ENCODE results near the gene PHLPP1.
A peak's percentile ranks its signal among the peaks of the same experiment; 100 is the strongest.

PHLPP1 gene

DNA sequence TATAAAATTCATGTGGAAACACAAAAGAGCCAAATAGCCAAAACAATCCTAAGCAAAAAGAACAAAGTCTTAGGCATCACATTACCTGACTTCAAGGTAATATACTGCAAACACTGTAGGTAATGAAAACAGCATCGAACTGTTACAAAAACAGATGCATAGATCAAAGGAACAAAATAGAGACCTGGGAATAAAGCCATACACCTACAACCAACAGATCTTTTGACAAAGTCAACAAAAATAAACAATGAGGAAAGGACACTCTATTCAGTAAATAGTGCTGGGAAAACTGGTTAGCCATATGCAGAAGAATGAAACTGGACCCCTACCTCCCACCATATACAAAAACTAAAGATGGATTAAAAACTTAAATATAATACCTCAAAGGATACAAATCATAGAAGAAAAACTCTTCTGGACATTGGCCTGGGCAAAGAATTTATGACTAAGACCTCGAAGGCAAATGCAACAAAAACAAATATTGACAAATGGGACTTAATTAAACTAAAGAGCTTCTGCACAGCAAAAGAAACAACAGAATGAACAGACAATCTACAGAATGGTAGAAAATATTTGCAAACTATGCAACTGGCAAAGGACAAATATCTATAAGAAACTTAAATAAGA, 218.0 kb downstream of the PHLPP1 start:
- H3K4me1 ChIP-seq (ENCODE audit: control insufficient read depth in 1 of 2, insufficient read depth in 1 of 2, low read depth in 1 of 2, low read length in 1 of 2): peaks cover 16 to 19% of the 10 kb centered on the region in 2 experiments
- no peak for TF ChIP-seq CTCF (IDR thresholded peaks at IDR 0.05)

GRCh38 chr18:62935994-62936393, 220.7 kb downstream of the PHLPP1 start:
- H3K4me1 ChIP-seq (ENCODE audit: control insufficient read depth in 1 of 2, insufficient read depth in 1 of 2, low read depth in 1 of 2, low read length in 1 of 2): peaks cover 42% of the 10 kb centered on the region in 2 experiments
- no peak overlapping the region for H3K27ac ChIP-seq
- H3K27me3 ChIP-seq: no peaks in the 10 kb centered on the region
- H3K36me3 ChIP-seq: no peaks in the 10 kb centered on the region
- H3K9me3 ChIP-seq: no peaks in the 10 kb centered on the region
- TF ChIP-seq CTCF (IDR thresholded peaks at IDR 0.05): no peak
- no peak overlapping the region for H3K4me3 ChIP-seq (ENCODE audit: low read depth in 1 of 2, low read length in 1 of 2)

More for the DNA sequence above, 218.0 kb downstream of the PHLPP1 start:
- no peaks in the 10 kb centered on the region for H3K27me3 ChIP-seq
- no peaks in the 10 kb centered on the region for H3K9me3 ChIP-seq
- no peaks in the 10 kb centered on the region for H3K36me3 ChIP-seq
- H3K4me3 ChIP-seq (ENCODE audit: low read depth in 1 of 2, low read length in 1 of 2): no peak overlapping the region
- no peak overlapping the region for H3K27ac ChIP-seq

DNA sequence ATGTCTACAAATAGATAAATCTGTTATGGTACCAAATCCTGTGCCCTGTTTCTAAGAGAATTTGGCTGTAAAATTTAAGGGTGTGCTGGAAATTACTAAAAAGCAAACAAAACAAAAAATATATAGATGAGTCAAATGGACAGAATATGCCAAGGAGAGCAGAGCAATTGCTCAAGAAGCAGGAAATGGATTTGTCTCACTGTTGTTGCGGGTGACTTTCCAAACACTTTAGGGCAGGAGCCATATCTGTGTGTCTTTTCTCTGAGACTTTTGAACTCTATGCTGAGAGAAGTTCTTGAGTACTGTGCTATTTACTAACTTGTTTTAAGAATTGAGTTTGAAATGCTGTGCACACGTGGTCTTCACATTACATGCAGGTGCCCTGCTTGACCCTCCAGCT, 221.7 kb downstream of the PHLPP1 start:
- no peak for TF ChIP-seq CTCF (IDR thresholded peaks at IDR 0.05)
- Histone ChIP-seq H3K4me1 (ENCODE audit: control insufficient read depth in 1 of 2, insufficient read depth in 1 of 2, low read depth in 1 of 2, low read length in 1 of 2) (peaks cover 52 to 53% of the 10 kb centered on the region in 2 experiments), H3K27ac (peak overlapping the region; percentile 87), H3K9me3 (no peaks in the 10 kb centered on the region), H3K4me3 (ENCODE audit: low read depth in 1 of 2, low read length in 1 of 2) (no peak overlapping the region), H3K36me3 (no peaks in the 10 kb centered on the region), H3K27me3 (no peaks in the 10 kb centered on the region)

- Histone ChIP-seq H3K36me3 (no peaks in the 10 kb centered on the region), H3K27me3 (no peaks in the 10 kb centered on the region), H3K4me3 (ENCODE audit: low read depth in 1 of 2, low read length in 1 of 2) (no peak overlapping the region), H3K9me3 (no peaks in the 10 kb centered on the region), H3K4me1 (ENCODE audit: control insufficient read depth in 1 of 2, insufficient read depth in 1 of 2, low read depth in 1 of 2, low read length in 1 of 2) (peaks cover 59 to 62% of the 10 kb centered on the region in 2 experiments), H3K27ac (peak overlapping the region; percentile 87)
- TF ChIP-seq CTCF (IDR thresholded peaks at IDR 0.05): no peak
These were observed 222.7 kb downstream of the PHLPP1 start for GRCh38 chr18:62938006-62938405.

DNA sequence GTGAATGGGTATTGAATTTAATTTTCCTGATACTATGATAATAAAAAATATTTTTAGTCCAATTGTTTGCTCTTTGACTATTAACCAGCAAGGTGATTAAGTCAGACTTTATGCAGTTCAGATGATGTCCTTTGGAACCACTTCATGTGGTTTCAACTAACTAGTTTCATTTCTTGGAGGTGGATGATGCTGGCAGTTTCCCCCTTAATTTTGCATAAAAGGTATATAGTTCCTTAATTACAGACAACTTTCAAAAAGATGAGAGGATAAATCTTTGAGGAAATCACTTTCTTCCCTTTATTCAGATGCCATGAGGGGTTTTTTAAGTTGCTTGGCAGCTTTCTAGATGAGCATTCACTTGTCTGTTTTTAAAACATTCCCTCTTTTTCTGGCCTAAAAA, 223.1 kb downstream of the PHLPP1 start:
- no peak for TF ChIP-seq CTCF (IDR thresholded peaks at IDR 0.05)
- H3K27me3 ChIP-seq: no peaks in the 10 kb centered on the region
- H3K4me1 ChIP-seq (ENCODE audit: control insufficient read depth in 1 of 2, insufficient read depth in 1 of 2, low read depth in 1 of 2, low read length in 1 of 2): peaks cover 59 to 64% of the 10 kb centered on the region in 2 experiments
- peak overlapping the region in 1 of 2 experiments; percentile 19 for H3K4me3 ChIP-seq (ENCODE audit: low read depth in 1 of 2, low read length in 1 of 2)
- peaks cover 2% of the 10 kb centered on the region for H3K36me3 ChIP-seq
- no peaks in the 10 kb centered on the region for H3K9me3 ChIP-seq
- peak overlapping the region; percentile 87 for H3K27ac ChIP-seq

All from neutrophil (primary cell).